Loucy (cell line): ENCODE measurements around the gene DCTN2.

Experiments
- EZH2phosphoT487 ChIP-seq: fragments of 200-600 bp; IDR thresholded peaks from 2 replicates; pipeline ENCODE4 v1.6.1; 2018; ENCODE audit warnings: antibody characterized with exemption, mild to moderate bottlenecking, moderate library complexity, borderline replicate concordance
- TF ChIP-seq, protein P1 (sequence below): fragments of 200-600 bp; sonication (generic); conservative IDR thresholded peaks from 2 replicates; pipeline ENCODE4 v1.5.1; 2014; ENCODE audit warnings: mild to moderate bottlenecking, antibody characterized with exemption, low read length

- TF ChIP-seq, protein P1, sequence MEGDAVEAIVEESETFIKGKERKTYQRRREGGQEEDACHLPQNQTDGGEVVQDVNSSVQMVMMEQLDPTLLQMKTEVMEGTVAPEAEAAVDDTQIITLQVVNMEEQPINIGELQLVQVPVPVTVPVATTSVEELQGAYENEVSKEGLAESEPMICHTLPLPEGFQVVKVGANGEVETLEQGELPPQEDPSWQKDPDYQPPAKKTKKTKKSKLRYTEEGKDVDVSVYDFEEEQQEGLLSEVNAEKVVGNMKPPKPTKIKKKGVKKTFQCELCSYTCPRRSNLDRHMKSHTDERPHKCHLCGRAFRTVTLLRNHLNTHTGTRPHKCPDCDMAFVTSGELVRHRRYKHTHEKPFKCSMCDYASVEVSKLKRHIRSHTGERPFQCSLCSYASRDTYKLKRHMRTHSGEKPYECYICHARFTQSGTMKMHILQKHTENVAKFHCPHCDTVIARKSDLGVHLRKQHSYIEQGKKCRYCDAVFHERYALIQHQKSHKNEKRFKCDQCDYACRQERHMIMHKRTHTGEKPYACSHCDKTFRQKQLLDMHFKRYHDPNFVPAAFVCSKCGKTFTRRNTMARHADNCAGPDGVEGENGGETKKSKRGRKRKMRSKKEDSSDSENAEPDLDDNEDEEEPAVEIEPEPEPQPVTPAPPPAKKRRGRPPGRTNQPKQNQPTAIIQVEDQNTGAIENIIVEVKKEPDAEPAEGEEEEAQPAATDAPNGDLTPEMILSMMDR = no peak
- no peak for TF ChIP-seq EZH2phosphoT487
Measured at GRCh38 chr12:57521525-57522010, 25.4 kb downstream of the DCTN2 start.
